Activated naive CD4-positive, alpha-beta T cell treated with anti-CD3 and anti-CD28 coated beads for 36 hours (primary cell): ENCODE data around the gene SZT2. TPM values are rescaled to one million over a fixed set of nuclear protein-coding genes. Genes with fewer than 3 reads are reported as not detected.

Experiments
- CTCF ChIA-PET: fragments of 350-600 bp; sonication (Branson Sonifier 250); formaldehyde crosslinking; loops from one replicate; lab custom pipeline; 2021; ENCODE audit warnings: antibody characterized with exemption; lab: Charles Lee
- DNase-seq: peaks from one replicate; pipeline ENCODE4 v3.0.0-alpha.2; 2020
- H3K27ac Mint-ChIP-seq: one replicate; pipeline ENCODE4 v1.8.0; 2021; ENCODE audit warnings: mild to moderate bottlenecking, mixed read lengths
- H3K27me3 Mint-ChIP-seq: one replicate; pipeline ENCODE4 v1.8.0; 2021; ENCODE audit warnings: low read depth, mixed read lengths
- H3K36me3 Mint-ChIP-seq: one replicate; pipeline ENCODE4 v1.8.0; 2021; ENCODE audit warnings: low read depth, mixed read lengths
- H3K4me1 Mint-ChIP-seq: one replicate; pipeline ENCODE4 v1.8.0; 2021; ENCODE audit warnings: low read depth, mixed read lengths
- H3K4me3 Mint-ChIP-seq: one replicate; pipeline ENCODE4 v1.8.0; 2021; ENCODE audit warnings: mild to moderate bottlenecking, moderate library complexity, mixed read lengths
- H3K9me3 Mint-ChIP-seq: one replicate; pipeline ENCODE4 v1.8.0; 2021; ENCODE audit warnings: mixed read lengths
- intact Hi-C: fragments of 100-400 bp; cut with micrococcal nuclease; formaldehyde crosslinking; loops from one replicate; pipeline ENCODE4 v1.15.1; 2023
- total RNA-seq, 2 experiments: library from RNA; stranded (reverse); gene quantifications; one replicate each; pipeline ENCODE4 v1.2.3, GENCODE V29; 2021

The SZT2 gene
- total RNA-seq, 2 experiments from 2014 or later: 26.6 to 28.2 TPM

DNA sequence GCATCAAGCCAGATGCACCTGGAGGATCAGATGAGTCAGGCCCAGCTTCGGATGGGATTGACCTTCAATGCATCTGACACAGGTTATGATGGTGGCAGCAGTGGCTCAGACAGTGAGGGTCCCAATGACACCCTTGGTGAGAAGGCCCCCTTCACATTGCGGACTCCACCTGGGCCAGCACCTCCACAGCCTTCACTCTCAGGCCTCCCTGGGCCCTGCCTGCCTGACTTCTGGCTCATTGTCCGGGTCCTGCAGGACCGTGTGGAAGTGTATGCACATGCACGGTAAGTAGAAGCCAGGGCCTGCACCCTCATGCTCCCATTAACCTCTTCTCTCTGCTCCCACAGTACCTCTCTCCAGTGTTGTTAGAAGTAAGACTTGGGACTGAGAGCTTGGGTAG lies 43.2 kb downstream of the SZT2 start:
- CTCF ChIA-PET: no interaction called here
- Mint-ChIP-seq H3K36me3 (peaks cover 4% of the 10 kb centered on the region), H3K9me3 (no peaks in the 10 kb centered on the region), H3K27me3 (no peaks in the 10 kb centered on the region), H3K4me1 (no peaks in the 10 kb centered on the region), H3K4me3 (no peak overlapping the region), H3K27ac (no peak overlapping the region)
- no peak for DNase-seq
- intact Hi-C loops: no loop called here

DNA sequence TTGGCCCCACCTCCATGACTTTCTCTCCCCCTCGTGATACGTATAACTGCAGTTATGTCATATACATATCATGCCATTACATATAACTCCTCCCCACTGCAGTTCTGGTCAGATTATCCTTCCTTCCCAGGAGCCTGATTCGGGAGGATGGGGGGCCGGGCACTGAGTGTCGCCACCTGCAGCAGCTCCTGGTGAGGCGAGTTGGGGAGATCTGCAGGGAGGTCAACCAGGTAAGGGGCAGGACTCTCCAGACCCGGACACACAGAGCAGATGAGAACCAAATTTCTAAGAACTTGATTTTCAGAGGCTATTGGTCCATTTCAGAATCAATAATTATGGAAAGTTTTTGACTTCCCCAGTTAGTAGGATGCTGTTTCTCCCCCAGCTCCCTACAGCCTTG lies 44.6 kb downstream of the SZT2 start:
- H3K9me3 Mint-ChIP-seq: no peaks in the 10 kb centered on the region
- intact Hi-C loops: no loop called here
- no peak overlapping the region for H3K27ac Mint-ChIP-seq
- no peaks in the 10 kb centered on the region for H3K4me1 Mint-ChIP-seq
- H3K4me3 Mint-ChIP-seq: no peak overlapping the region
- CTCF ChIA-PET: no interaction called here
- peaks cover 11% of the 10 kb centered on the region for H3K36me3 Mint-ChIP-seq
- DNase-seq: no peak
- no peaks in the 10 kb centered on the region for H3K27me3 Mint-ChIP-seq

DNA sequence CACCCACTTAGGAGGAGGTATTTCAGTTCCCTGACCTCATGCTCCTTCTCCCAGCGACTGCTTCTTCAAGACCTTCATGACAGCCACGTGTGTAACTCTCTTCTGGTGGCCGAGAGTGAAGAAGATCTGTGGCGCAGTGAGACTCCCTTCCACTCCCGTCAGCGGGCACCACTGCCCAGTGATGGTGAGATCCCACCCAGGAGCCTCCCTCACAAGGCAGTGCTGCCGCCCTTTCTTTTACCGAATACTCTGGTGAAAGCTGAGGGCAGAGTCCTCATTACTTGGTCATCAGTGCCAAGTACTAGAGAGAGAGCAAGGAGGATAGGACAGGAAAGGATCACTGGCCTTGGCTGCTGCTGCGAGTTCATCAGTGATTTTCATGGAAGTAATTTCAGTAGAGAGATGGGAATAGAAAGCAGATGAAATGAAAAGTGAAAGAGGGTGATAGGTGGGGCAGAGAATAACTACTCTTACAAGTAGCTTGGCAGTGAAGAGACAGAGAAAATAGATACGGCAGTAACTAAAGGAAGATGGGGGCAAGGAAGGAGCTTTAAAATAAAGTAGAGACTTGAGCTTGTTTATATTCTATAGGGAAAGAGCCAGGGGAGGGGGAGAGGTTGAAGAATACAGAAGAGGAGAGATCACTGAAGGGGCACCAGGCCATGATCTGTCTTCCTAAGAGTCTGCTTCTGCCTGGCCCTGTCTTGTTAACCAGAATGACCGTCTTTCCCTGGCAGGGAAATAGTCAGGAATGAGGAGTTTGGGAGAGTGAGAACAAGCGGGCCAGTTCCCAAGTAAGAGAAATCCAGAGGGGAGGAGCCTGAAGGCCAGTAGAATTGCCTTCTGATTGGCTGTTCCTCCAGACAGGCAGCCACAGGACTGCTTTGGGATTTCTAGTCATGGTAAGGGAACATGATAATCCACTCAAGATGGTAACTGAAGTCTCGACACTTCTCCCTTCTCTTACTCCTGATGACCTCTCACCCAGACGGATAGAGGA lies 45.7 kb downstream of the SZT2 start:
- peaks cover 11% of the 10 kb centered on the region for H3K36me3 Mint-ChIP-seq
- no peak overlapping the region for H3K27ac Mint-ChIP-seq
- no peaks in the 10 kb centered on the region for H3K9me3 Mint-ChIP-seq
- H3K27me3 Mint-ChIP-seq: no peaks in the 10 kb centered on the region
- CTCF ChIA-PET: interaction anchor here (0.9 kb wide), 1 partner anchor 209 kb away, joined by 3 read pairs; no protein-coding TSS in a partner anchor
- no peaks in the 10 kb centered on the region for H3K4me1 Mint-ChIP-seq
- DNase-seq: no peak
- H3K4me3 Mint-ChIP-seq: no peak overlapping the region
- intact Hi-C loops: no loop called here

DNA sequence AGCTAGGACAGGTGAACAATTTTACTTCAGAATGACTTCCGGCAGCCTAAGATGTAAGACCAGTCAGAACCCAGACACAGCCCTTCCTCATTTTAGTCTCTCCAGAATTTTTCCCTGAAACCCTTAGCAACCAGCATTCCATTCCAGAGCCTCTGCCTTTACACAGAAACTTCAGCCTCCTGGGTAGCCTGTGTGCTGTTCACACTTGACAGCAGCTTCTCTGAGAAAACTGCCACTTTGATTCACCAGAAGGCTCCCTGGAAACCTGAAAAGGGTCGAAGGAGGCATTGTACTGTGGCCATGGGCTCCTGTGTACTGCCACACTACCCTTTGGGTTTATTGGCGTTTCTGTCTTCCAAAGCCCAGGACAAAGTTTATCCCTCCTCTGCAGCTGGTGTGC lies 46.7 kb downstream of the SZT2 start:
- CTCF ChIA-PET: no interaction called here
- peaks cover 7% of the 10 kb centered on the region for H3K36me3 Mint-ChIP-seq

DNA sequence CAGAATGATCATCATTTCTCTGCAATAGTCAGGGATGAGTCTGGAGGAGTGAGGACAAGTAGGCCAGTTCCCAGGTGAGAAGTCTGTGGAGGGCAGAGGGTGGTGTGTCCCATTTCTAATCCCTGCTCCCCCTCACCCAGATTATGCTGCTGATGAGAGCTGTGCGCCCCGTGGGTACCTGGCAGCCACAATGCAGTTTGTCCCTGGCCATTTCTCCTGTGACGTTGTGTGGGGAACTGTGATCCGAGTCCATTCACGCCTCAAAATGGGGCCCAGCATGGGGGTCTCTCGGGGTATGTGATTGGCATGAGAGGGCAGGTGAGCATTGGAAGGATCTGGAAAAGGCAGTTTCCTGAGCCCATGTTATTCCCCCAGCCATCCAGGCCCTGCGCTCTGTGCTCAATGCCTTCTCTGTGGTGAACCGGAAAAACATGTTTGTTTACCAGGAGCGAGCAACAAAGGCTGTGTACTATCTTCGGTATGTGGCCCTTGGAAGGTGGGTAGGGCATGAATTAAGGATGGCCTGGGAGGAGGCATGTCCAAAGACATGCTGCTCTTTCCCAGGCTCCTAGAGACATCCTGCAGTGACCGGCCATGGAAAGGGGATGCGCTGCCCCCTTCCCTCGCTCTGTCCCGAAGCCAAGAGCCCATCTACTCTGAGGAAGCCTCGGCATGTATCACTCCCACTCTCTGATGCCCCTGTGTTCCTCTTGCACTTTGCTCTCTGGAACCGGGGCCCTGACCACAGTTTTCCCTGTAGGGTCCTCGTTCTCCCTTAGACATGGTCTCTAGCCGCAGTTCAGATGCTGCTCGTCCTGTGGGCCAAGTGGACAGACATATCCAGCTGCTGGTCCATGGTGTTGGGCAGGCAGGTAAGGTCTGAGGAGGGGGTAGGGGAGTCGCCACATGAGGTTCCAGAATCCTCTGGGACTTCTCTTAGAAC lies 47.6 kb downstream of the SZT2 start:
- Mint-ChIP-seq H3K9me3 (no peaks in the 10 kb centered on the region), H3K36me3 (peaks cover 6% of the 10 kb centered on the region), H3K27ac (no peak overlapping the region), H3K4me3 (no peak overlapping the region), H3K4me1 (no peaks in the 10 kb centered on the region), H3K27me3 (no peaks in the 10 kb centered on the region)
- CTCF ChIA-PET: no interaction called here
- intact Hi-C loops: no loop called here
- DNase-seq: no peak

More for the DNA sequence above, 46.7 kb downstream of the SZT2 start:
- no peaks in the 10 kb centered on the region for H3K4me1 Mint-ChIP-seq
- no peak overlapping the region for H3K27ac Mint-ChIP-seq
- no peaks in the 10 kb centered on the region for H3K27me3 Mint-ChIP-seq
- no peak overlapping the region for H3K4me3 Mint-ChIP-seq
- no peaks in the 10 kb centered on the region for H3K9me3 Mint-ChIP-seq
- intact Hi-C loops: no loop called here
- DNase-seq: no peak

DNA sequence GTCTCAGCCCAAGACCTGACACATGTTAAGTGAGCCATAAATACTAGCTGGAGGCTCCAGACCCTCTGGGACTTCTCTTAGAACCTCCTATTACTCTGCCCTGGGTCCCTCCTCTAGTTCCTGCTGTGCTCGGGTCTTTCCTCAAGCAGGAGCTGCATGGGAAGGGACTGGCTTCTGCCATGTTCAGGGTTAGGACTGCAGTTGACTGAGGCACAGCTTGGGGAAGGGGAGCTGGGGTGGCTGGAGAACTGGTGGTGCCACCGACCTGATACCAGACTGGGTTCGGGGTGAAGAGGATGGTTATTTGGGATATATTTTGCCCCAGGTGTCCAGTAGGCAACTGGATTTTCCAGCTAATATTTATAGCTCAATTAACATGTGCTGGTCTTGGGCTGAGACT lies 48.3 kb downstream of the SZT2 start:
- CTCF ChIA-PET: interaction anchor here (1.0 kb wide), 1 partner anchor 208 kb away, joined by 4 read pairs; no protein-coding TSS in a partner anchor
- H3K4me1 Mint-ChIP-seq: no peaks in the 10 kb centered on the region
- H3K4me3 Mint-ChIP-seq: no peak overlapping the region
- no peaks in the 10 kb centered on the region for H3K27me3 Mint-ChIP-seq
- intact Hi-C loops: no loop called here
- H3K36me3 Mint-ChIP-seq: peaks cover 6% of the 10 kb centered on the region
- no peak overlapping the region for H3K27ac Mint-ChIP-seq
- no peak for DNase-seq
- H3K9me3 Mint-ChIP-seq: no peaks in the 10 kb centered on the region

DNA sequence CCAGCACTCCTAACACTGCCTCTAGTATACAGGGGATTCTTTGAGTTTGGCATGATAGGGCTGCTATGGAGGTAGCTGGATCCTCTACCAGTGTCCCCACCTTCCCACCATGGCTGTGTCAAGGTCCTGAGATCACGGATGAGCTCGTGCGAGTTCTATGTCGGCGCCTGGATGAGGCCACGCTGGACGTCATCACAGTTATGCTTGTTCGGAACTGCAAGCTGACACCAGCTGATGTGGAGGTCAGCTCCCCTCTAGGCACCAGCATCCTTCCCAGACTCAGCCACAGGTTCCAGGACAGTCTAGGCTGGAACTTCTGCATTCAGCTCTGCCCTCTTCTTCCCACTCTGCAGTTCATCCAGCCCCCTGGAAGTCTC lies 48.9 kb downstream of the SZT2 start:
- Mint-ChIP-seq H3K36me3 (peaks cover 6% of the 10 kb centered on the region), H3K4me3 (no peak overlapping the region), H3K27ac (no peak overlapping the region), H3K9me3 (no peaks in the 10 kb centered on the region), H3K4me1 (no peaks in the 10 kb centered on the region), H3K27me3 (no peaks in the 10 kb centered on the region)
- CTCF ChIA-PET: interaction anchor here (1.0 kb wide), 1 partner anchor 208 kb away, joined by 4 read pairs; no protein-coding TSS in a partner anchor
- intact Hi-C loops: no loop called here
- no peak for DNase-seq

DNA sequence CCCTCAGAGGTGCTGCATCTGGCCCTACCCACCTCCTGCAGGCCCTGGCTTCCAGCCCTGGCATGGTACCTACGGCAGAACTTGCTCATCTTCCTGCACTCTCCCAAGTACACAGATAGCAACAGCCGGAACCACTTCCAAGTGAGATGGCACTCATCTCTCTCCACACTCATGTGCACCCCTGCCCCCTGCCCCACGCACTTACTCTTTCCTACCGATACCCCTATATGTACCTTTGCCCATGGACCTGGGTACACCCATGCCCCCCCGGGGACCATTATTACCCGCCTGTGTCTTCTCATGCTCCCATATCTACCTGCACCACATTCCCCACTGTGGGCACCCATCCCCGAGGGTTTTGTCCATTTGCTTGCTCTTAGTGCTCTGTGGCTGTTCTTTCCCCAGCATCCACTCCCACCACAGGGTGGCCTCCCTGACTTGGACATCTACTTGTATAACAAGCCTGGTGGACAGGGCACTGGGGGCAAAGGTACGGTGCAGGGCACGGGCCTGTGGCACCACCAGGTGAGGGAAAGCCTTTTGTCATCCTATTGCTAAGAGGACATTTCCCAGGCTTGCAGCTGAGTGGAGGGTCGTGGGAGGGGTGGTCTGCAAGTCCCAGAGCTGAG lies 49.4 kb downstream of the SZT2 start:
- CTCF ChIA-PET: interaction anchor here (1.0 kb wide), 1 partner anchor 209 kb away, joined by 4 read pairs; no protein-coding TSS in a partner anchor
- DNase-seq: peak; percentile 2
- no peaks in the 10 kb centered on the region for H3K4me1 Mint-ChIP-seq
- H3K9me3 Mint-ChIP-seq: no peaks in the 10 kb centered on the region
- peaks cover 10% of the 10 kb centered on the region for H3K36me3 Mint-ChIP-seq
- no peak overlapping the region for H3K27ac Mint-ChIP-seq
- H3K4me3 Mint-ChIP-seq: no peak overlapping the region
- no peaks in the 10 kb centered on the region for H3K27me3 Mint-ChIP-seq
- intact Hi-C loops: no loop called here

DNA sequence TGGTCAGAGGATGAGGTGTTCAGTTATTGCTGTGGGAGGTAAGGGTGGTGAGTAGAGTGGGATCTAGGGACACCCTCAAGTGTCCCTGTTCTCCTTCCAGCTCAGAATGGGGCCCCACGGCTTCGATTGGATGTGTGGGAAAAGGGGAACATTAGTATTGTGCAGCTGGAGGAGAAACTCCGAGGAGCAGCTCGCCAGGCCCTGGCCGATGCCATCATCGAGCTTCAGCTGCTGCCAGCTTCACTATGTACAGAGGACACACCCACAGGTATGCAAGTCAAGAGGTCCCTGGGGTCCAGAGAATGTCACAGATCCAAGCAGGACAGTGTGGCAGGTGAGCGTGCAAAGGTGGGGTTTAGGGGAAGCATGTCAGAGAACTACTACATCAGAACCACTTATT lies 50.1 kb downstream of the SZT2 start:
- H3K27me3 Mint-ChIP-seq: no peaks in the 10 kb centered on the region
- H3K36me3 Mint-ChIP-seq: peaks cover 10% of the 10 kb centered on the region
- peak; percentile 1 for DNase-seq
- intact Hi-C loops: no loop called here
- H3K27ac Mint-ChIP-seq: no peak overlapping the region
- no peaks in the 10 kb centered on the region for H3K9me3 Mint-ChIP-seq
- CTCF ChIA-PET: no interaction called here
- no peak overlapping the region for H3K4me3 Mint-ChIP-seq
- no peaks in the 10 kb centered on the region for H3K4me1 Mint-ChIP-seq

DNA sequence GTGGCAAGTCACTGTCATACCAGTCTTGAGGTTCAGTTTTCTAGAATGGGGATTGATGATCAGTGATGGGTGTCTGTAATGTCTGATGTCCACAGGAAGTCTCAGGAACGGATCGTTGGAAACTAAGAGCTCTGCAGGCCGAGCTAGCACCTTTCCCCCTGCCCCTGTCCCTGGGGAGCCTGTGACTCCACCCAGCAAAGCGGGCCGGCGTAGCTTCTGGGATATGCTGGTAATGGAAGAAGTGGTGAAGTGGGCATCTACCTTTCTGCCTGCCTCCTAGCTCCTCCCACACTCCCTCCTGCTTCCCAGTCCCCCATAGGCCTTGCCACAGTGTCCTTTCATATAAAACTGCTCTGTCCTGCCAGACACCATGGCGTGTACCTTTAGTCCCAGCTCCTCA lies 50.7 kb downstream of the SZT2 start:
- H3K4me1 Mint-ChIP-seq: no peaks in the 10 kb centered on the region
- no peak overlapping the region for H3K4me3 Mint-ChIP-seq
- CTCF ChIA-PET: no interaction called here
- H3K9me3 Mint-ChIP-seq: no peaks in the 10 kb centered on the region
- peaks cover 10% of the 10 kb centered on the region for H3K36me3 Mint-ChIP-seq
- H3K27ac Mint-ChIP-seq: no peak overlapping the region
- DNase-seq: no peak
- no peaks in the 10 kb centered on the region for H3K27me3 Mint-ChIP-seq
- intact Hi-C loops: no loop called here

DNA sequence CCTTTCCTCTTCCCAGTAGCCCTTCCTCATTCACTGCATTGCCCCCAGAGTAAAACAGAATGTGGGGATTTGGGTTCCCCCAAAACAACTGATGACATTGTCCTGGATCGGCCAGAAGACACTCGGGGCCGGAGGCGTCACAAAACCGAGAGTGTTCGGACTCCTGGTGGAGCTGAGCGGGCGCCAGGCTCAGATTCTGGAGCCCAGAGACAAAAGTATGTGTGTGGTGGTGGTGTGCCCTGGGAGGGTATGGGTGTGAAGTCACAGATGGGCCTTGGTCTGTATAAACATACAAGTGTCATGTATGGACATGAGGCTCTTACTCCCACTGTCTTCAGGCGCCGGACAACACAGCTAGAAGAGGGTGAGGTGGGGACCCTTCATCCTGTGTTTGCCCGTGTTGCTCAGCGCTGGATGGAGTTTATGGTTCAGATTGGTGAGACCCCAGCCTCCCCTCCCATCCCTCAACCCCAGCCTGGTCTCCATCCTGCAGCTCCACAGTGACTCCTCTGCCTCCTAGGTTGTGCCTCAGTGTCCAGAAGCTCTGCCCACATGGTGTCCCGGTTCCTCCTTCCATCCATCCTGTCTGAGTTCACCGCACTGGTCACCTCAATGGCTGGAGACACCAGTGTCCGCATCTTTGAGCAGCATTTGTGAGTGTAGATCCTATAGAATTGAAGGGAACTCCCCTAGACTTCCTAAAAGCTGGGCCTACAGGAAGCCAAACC lies 51.6 kb downstream of the SZT2 start:
- CTCF ChIA-PET: no interaction called here
- intact Hi-C loops: no loop called here
- no peak overlapping the region for H3K27ac Mint-ChIP-seq
- H3K4me1 Mint-ChIP-seq: no peaks in the 10 kb centered on the region
- H3K36me3 Mint-ChIP-seq: peaks cover 12% of the 10 kb centered on the region
- DNase-seq: no peak
- no peaks in the 10 kb centered on the region for H3K9me3 Mint-ChIP-seq
- H3K4me3 Mint-ChIP-seq: no peak overlapping the region
- H3K27me3 Mint-ChIP-seq: no peaks in the 10 kb centered on the region
